RCC 7860 (cell line): ENCODE data around the gene FHL1.
"Not testable (repeated sequence)": the region's sequence is repeated elsewhere in the genome, so short reads cannot be mapped to it uniquely, and the experiment has no call there.

Experiments
- DNase-seq: peaks from one replicate; pipeline ENCODE4 v3.0.0-alpha.2; 2015; ENCODE audit warnings: low spot score
- FAIRE-seq: peaks from 2 replicates; lab custom pipeline; 2012; peaks lifted over from hg19 to GRCh38; lab: Jason Lieb, UNC

Gene FHL1

DNA sequence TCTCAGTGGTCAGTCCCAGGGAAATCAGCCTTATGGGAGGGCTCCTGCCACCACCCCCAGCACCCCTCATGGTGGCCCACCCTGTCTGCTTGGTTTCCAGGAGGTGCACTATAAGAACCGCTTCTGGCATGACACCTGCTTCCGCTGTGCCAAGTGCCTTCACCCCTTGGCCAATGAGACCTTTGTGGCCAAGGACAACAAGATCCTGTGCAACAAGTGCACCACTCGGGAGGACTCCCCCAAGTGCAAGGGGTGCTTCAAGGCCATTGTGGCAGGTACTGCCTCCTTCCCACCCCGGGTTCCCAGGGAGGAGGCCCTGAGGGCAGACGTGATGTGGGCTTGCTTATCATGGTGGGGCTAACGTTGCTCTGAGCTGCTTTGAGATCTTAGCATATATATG is 59.6 kb downstream of the FHL1 start:
- no peak for FAIRE-seq

DNA sequence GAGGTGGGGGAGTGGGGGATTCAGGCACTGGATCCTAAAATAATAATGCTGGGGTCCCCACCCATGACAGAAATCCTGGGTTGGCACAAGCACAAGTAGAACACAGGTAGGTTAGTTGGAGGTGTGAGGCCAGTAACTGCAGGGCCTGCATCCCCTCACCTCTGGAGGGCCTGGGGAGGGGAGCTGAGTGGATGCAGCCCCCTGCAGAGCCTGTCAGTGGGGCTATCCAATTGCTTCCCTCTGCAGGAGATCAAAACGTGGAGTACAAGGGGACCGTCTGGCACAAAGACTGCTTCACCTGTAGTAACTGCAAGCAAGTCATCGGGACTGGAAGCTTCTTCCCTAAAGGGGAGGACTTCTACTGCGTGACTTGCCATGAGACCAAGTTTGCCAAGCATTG is 60.2 kb downstream of the FHL1 start:
- no peak for DNase-seq
- FAIRE-seq = no peak

More for the DNA sequence above, 59.6 kb downstream of the FHL1 start:
- no peak for DNase-seq

DNA sequence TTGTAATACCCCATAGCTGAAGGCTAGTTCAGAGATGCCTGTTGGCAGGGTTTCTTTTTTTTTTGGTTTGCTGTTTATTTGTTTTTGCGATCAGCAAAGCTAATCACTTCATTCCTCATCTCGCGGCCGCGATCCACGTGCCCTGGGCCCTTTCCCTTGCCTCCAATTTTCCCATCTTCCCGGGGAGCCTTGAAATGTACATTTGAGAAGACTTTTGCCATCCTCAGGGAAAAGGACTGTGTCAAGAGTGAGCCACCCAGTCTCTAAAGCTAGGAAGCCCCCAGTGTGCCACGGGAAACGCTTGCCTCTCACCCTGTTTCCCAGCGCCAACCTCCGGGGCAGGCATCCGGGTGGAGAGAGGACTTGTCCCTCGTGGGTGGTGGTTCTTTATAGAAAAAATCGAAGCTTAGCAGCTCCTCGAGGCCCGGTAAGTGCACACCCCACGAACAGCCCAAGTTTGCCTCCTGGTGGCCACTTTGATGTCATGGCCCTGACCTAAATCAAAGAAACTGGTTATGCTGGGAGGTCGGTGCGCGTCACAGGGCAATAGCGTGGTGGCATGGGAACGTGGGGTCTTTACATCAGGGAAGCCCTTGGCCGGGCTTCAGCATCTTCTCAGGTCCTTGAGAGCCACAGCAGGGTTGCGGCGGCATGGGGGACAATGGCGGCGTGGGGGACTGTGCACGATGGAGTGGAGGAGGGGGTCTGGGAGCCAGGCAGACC is 61.8 kb downstream of the FHL1 start:
- FAIRE-seq (no peak), DNase-seq (no peak)

GRCh38 chrX:136209751-136210150 is 62.4 kb downstream of the FHL1 start:
- no peak for FAIRE-seq
- no peak for DNase-seq

DNA sequence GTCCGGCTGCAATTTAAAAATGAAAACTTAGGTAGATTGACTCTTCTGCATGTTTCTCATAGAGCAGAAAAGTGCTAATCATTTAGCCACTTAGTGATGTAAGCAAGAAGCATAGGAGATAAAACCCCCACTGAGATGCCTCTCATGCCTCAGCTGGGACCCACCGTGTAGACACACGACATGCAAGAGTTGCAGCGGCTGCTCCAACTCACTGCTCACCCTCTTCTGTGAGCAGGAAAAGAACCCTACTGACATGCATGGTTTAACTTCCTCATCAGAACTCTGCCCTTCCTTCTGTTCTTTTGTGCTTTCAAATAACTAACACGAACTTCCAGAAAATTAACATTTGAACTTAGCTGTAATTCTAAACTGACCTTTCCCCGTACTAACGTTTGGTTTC is 62.9 kb downstream of the FHL1 start:
- peak; percentile 86 for FAIRE-seq
- DNase-seq = peak; percentile 32

DNA sequence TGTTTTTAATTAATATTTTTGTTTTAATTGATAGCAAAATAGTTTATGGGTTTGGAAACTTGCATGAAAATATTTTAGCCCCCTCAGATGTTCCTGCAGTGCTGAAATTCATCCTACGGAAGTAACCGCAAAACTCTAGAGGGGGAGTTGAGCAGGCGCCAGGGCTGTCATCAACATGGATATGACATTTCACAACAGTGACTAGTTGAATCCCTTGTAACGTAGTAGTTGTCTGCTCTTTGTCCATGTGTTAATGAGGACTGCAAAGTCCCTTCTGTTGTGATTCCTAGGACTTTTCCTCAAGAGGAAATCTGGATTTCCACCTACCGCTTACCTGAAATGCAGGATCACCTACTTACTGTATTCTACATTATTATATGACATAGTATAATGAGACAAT is 63.5 kb downstream of the FHL1 start:
- DNase-seq (peak; percentile 24), FAIRE-seq (no peak)

DNA sequence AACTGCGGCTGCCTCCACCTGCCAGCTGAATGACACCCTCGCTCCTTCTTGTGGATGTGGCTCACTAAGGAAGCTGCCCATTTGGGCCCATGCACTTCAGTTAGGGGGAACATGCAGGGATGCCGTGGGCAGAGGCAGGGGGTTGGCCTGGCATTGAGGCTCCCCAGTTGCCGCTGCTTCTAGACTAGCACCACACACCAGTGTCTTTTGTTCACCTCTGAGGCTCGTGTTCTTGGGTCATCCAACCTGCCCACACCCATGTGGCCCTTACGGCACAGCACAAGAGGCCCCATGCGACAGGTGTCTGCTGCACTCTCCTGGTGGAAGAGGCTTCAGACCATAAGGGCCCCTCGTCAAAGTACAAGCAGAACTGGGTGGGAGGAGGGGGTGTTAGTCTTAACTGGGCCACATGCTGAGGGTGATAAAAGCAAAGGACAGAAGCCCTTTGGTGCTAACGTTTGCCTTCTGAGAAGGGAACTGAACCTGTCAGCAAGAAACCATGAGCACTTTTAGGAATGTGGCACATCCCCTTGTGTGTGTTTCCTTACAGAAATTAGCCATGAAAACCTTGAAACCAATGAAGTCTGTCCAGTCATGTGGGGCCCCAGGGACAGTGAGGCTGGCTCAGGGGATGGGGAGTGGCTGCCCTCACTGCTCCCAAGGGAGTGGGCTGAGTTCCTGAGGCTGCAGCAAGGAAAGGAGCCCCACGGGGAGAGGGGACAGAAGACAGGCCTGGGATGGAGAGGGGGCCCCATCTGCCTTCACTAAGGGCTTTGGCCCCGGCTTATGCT is 64.6 kb downstream of the FHL1 start:
- DNase-seq = no peak
- no peak for FAIRE-seq

- no peak for DNase-seq
- no peak for FAIRE-seq
Observed at GRCh38 chrX:136212557-136213111, 65.3 kb downstream of the FHL1 start.

DNA sequence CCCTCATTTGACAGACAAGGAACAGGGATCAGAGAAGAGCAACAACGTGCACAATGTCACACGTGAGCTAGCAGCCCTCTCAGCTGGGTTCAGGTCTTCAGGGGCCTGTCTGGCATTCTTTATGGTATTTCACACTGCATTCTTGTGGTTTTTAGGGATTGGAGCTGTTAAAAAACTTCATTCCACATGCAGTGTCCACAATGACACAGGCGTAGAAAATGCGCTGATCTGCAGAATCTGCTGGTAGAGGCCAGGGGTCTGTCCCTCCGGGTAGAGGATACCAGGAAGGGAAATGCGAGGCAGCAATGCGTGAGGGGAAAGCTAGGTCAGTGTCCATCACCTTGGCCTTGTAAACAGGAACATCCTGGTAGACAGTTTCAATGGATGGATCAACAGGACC is 67.2 kb downstream of the FHL1 start:
- DNase-seq (peak; percentile 95), FAIRE-seq (peak; percentile 98)

DNA sequence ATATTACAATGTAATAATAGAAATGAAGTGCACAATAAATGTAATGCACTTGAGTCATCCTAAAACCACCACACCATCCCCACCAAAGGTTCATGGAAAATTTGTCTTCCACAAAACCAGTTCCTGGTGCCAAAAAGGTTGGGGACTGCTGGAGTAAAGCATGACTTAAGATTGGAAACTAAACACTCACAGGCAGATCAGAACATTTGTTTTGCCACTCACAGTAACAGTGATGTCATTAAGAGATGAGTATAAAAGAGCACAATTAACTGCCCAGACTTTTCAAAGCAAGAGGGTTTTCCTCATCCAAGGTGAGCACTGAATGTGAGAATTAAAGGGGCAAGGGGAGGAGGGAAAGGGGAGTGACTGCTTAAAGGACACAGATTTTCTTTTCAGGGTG is 68.2 kb downstream of the FHL1 start:
- peak; percentile 75 for FAIRE-seq
- peak; percentile 49 for DNase-seq

DNA sequence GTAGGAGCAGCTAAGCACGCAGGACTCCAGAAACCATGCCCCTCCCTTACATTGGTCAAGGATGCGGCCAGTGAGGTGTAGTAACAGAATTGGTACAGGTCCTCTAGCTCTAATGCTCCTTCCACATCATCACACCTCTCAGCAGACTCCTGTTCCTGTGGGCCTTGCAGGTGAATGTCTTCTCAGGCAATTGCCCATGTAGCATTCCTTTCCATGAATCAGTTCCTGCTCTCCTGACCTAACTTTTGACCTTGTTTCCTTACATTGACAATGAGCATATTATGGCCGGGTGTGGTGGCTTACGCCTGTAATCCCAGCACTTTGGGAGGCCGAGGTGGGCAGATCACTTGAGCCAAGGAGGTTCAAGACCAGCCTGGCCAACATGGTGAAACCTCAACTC is 72.6 kb downstream of the FHL1 start:
- FAIRE-seq = no peak
- peak; percentile 6 for DNase-seq

- no peak for FAIRE-seq
- peak; percentile 5 for DNase-seq
Observed at GRCh38 chrX:136220540-136220939, 73.2 kb downstream of the FHL1 start.

- FAIRE-seq (no peak), DNase-seq (no peak)
Observed at GRCh38 chrX:136220951-136221350, 73.6 kb downstream of the FHL1 start.

- no peak for FAIRE-seq
- DNase-seq = no peak
Observed at GRCh38 chrX:136221851-136222513, 74.6 kb downstream of the FHL1 start.

GRCh38 chrX:136227074-136227473 is 79.7 kb downstream of the FHL1 start:
- FAIRE-seq (no peak), DNase-seq (no peak)

GRCh38 chrX:136227948-136228838 is 80.9 kb downstream of the FHL1 start:
- DNase-seq (no peak), FAIRE-seq (no peak)

- FAIRE-seq (no peak), DNase-seq (no peak)
Observed at GRCh38 chrX:136228839-136229207, 81.5 kb downstream of the FHL1 start.

- FAIRE-seq (no peak), DNase-seq (no peak)
Observed at GRCh38 chrX:136237074-136237473, 89.7 kb downstream of the FHL1 start.

GRCh38 chrX:136237849-136238248 is 90.5 kb downstream of the FHL1 start:
- not testable (repeated sequence) for DNase-seq, FAIRE-seq

GRCh38 chrX:136246201-136246600 is 98.9 kb downstream of the FHL1 start:
- DNase-seq (no peak), FAIRE-seq (no peak)
